Endothelial cell (in vitro differentiated cells): ENCODE data around the gene COA4. TPM values are rescaled to one million over a fixed set of nuclear protein-coding genes. Genes with fewer than 3 reads are reported as not detected.

Experiments
- DNase-seq: peaks from one replicate; pipeline ENCODE4 v3.0.0; 2021; ENCODE audit warnings: low spot score
- H3K27ac Mint-ChIP-seq: one replicate; pipeline ENCODE4 v1.8.0; 2021; ENCODE audit warnings: mixed read lengths, inconsistent platforms; ENCODE audit not compliant: unreplicated experiment
- H3K27me3 Mint-ChIP-seq: one replicate; pipeline ENCODE4 v1.8.0; 2021; ENCODE audit warnings: mild to moderate bottlenecking, moderate library complexity, mixed read lengths, inconsistent platforms; ENCODE audit not compliant: unreplicated experiment
- H3K36me3 Mint-ChIP-seq: one replicate; pipeline ENCODE4 v1.8.0; 2021; ENCODE audit warnings: mild to moderate bottlenecking, low read depth, mixed read lengths, inconsistent platforms; ENCODE audit not compliant: unreplicated experiment
- H3K4me1 Mint-ChIP-seq: one replicate; pipeline ENCODE4 v1.8.0; 2021; ENCODE audit warnings: mild to moderate bottlenecking, mixed read lengths, inconsistent platforms; ENCODE audit not compliant: unreplicated experiment
- H3K4me3 Mint-ChIP-seq: one replicate; pipeline ENCODE4 v1.8.0; 2021; ENCODE audit warnings: mild to moderate bottlenecking, mixed read lengths, inconsistent platforms; ENCODE audit not compliant: unreplicated experiment
- H3K9me3 Mint-ChIP-seq: one replicate; pipeline ENCODE4 v1.8.0; 2021; ENCODE audit warnings: mixed read lengths, inconsistent platforms; ENCODE audit not compliant: unreplicated experiment
- CTCF ChIP-seq: fragments of 200-600 bp; sonication (generic); IDR thresholded peaks from one replicate; pipeline ENCODE4 v1.5.0; 2021; ENCODE audit warnings: antibody characterized with exemption; ENCODE audit not compliant: unreplicated experiment
- long read RNA-seq: library from polyadenylated mRNA; unstranded; transcript quantifications from one replicate; pipeline ENCODE4 v2.0.0, GENCODE V29; 2020; ENCODE audit not compliant: unreplicated experiment
- total RNA-seq: library from RNA; stranded (reverse); fragmentation: NEBNext Ultra II Directional; extraction: Animal tissue kit (Norgen Biotek cat#: 25700); gene quantifications from one replicate; pipeline ENCODE4 v1.2.1, GENCODE V29; 2021; ENCODE audit not compliant: unreplicated experiment

Gene COA4
- 33.9 TPM for total RNA-seq
- long read RNA-seq, transcript COA4-201 (2 exons, 960 nt), result major isoform, 14 of 16 reads
- long read RNA-seq, partial matches to known transcripts, result 0 of 16 reads
- long read RNA-seq, other reads (novel, unspliced or antisense), result 1 of 16 reads

DNA sequence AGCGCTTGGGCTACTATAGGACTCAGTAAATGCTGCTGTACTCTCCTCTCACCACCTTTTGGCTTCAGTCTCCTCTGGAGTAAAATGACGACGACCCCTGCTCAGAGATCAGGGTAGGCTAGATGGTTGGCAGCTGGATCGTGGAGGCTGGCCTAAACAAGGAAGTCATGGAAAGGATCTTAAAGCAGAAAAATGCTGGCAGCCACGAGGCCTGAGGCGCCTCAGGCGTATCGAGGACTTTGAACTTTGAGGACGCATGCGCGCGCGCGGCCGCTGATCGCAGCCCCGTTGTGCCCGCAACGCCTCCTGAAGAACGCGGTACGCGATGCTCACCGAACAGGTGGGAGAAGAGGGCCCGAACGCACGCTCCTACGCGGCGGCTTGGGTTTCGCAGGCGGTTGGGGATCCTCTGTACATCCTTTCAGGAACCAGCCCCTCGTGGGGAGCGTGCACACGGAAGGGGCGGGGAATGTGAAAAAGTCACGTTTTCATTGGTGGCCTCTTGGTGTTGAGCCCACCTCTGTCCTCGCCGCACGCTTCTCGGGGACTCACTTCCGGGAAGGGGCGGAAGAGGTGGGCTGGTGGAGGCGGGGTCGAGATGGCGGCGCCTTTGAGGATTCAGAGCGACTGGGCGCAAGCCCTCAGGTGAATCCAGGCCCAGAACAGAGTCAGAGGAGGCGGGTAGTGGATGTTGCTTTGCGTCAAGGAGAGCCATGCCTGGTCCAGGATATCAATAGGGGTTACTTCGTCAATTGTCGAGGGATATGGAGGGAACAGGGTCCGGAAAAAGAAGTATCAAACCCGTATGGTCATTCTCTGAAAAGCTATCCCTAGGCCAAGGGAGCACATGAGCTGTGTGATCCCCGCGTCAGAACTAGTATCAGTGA is at the start of gene COA4, which contains the start of gene PAAF1:
TSS of gene COA4 (minus strand) at position 423 of the 887 bp plus-strand sequence. CDS start 3,468 bp downstream, outside the sequence.
TSS of gene PAAF1 (plus strand) at position 576 of the 887 bp plus-strand sequence. CDS start at position 599, 23 bp downstream.
- Mint-ChIP-seq H3K9me3 (no peaks in the 10 kb centered on the region), H3K36me3 (peaks cover 7% of the 10 kb centered on the region), H3K4me3 (peak within 1 kb of the TSS; percentile 98), H3K27me3 (peaks cover 1% of the 10 kb centered on the region), H3K4me1 (peaks cover 9% of the 10 kb centered on the region), H3K27ac (peak within 1 kb of the TSS; percentile 94)
- TF ChIP-seq CTCF, result no peak
- peak; percentile 82 for DNase-seq

- Mint-ChIP-seq H3K4me3 (no peak overlapping the region), H3K9me3 (no peaks in the 10 kb centered on the region), H3K27me3 (no peaks in the 10 kb centered on the region), H3K36me3 (peaks cover 12% of the 10 kb centered on the region), H3K4me1 (no peaks in the 10 kb centered on the region), H3K27ac (no peak overlapping the region)
- TF ChIP-seq CTCF, result no peak
- no peak for DNase-seq
These were observed 44.5 kb upstream of the COA4 start for GRCh38 chr11:73921180-73921579.

DNA sequence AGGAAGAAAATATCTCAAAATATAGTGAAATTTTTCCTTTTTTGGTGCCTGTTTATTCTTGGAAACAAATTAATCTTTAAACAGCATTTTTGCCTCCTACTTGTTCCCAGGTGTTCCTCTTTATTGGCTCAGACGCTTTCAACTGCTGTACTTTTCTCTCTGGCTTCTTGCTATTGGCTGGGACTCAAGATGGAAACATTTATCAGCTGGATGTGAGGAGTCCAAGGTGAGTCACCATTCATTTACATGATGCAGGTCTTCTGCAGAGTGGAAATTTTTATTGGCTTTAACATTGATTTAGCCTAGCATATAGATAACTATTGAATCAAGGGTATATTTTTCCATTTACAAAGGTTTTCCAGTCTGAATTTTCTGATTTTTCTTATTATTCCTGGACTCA is 39.8 kb upstream of the COA4 start:
- no peak for DNase-seq
- no peak for TF ChIP-seq CTCF
- no peak overlapping the region for H3K27ac Mint-ChIP-seq
- H3K4me3 Mint-ChIP-seq, result no peak overlapping the region
- H3K4me1 Mint-ChIP-seq, result no peaks in the 10 kb centered on the region
- peaks cover 1% of the 10 kb centered on the region for H3K27me3 Mint-ChIP-seq
- no peaks in the 10 kb centered on the region for H3K9me3 Mint-ChIP-seq
- H3K36me3 Mint-ChIP-seq, result peaks cover 17% of the 10 kb centered on the region

GRCh38 chr11:73914284-73914683 is 37.6 kb upstream of the COA4 start:
- H3K27me3 Mint-ChIP-seq, result peaks cover 1% of the 10 kb centered on the region
- H3K27ac Mint-ChIP-seq, result no peak overlapping the region
- no peak overlapping the region for H3K4me3 Mint-ChIP-seq
- H3K36me3 Mint-ChIP-seq, result peaks cover 19% of the 10 kb centered on the region
- DNase-seq, result no peak
- TF ChIP-seq CTCF, result no peak
- no peaks in the 10 kb centered on the region for H3K9me3 Mint-ChIP-seq
- no peaks in the 10 kb centered on the region for H3K4me1 Mint-ChIP-seq

DNA sequence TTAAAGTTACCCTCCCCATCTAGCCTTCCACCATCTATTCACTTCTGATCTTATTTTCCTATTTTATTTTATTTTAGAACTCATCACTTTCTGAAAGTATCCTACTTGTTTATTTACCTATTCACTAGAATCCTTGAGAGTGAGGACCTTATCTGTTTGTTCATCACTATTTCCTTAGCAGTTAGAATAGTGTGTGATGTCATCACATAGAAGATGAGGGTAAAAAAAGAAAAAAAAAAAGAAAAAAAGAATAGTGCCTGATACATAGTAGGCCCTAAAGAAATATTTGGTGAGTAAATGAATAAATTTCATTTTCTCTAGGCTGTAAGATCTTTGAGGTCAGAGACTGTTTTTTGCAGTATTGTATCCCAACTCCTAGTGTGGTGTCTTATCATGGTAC is 36.8 kb upstream of the COA4 start:
- Mint-ChIP-seq H3K4me1 (no peaks in the 10 kb centered on the region), H3K9me3 (no peaks in the 10 kb centered on the region), H3K27ac (no peak overlapping the region), H3K36me3 (peaks cover 16% of the 10 kb centered on the region), H3K27me3 (peaks cover 1% of the 10 kb centered on the region), H3K4me3 (no peak overlapping the region)
- no peak for DNase-seq
- no peak for TF ChIP-seq CTCF
